Cardiac fibroblast (primary cell): Measurements from ENCODE around the gene RAD51C.

Experiments
- DNase-seq, 2 donors: peaks; one replicate each; pipeline versions ENCODE4 v3.0.0 to v3.0.0-alpha.2; 2010; ENCODE audit warnings: low read depth in 2 of 2
- H3K4me3 ChIP-seq, 2 donors: replicated peaks in 1 of 2; 1 replicate in 1 of 2; 2 replicates in 1 of 2; pipeline ENCODE4 v1.5.1; 2011; ENCODE audit warnings: low read depth in 2 of 2, low read length in 2 of 2, mild to moderate bottlenecking in 2 of 2, moderate library complexity in 1 of 2
- TF ChIP-seq, protein P1 (sequence below): IDR thresholded peaks from one replicate; pipeline ENCODE4 v1.5.1; 2011; ENCODE audit warnings: low read depth, mild to moderate bottlenecking, low read length, inconsistent platforms

RAD51C gene

DNA sequence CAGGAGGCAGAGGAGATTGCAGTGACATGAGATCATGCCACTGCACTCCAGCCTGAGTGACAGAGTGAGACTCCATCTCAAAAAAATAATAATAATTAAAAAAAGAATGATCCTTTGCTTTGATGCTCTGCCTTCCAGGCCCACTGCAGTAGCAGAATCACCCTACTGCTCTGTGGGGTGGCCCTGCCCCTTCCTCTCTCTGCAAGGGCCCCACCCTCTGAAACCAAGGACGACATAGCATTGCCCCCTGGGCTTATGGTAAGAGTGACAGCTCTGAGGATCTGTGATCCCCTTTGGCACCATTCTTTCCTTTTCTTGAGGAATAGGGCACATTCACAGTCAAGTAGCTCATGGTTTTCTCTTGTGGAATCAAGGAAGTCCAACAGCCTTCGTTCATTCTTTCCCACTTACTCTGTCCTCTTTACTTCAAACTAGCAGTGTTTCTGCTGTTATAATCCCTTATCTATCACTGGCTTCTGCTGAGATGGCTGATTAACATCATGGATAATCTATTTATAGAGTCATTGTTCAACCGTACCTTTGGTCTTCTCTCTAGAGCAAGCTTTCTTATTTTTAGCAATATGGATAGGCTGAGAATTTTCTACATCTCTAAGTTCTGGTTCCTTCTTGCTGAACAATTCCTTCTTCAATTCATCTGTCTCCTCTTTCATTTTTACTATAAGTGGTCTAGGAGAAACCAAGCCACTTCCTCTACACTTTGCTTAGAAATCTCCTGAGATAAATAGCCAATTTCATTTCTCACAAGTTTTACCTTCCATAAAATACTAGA, 14.1 kb downstream of the RAD51C start:
- H3K4me3 ChIP-seq, result no peak overlapping the region
- TF ChIP-seq, protein P1, sequence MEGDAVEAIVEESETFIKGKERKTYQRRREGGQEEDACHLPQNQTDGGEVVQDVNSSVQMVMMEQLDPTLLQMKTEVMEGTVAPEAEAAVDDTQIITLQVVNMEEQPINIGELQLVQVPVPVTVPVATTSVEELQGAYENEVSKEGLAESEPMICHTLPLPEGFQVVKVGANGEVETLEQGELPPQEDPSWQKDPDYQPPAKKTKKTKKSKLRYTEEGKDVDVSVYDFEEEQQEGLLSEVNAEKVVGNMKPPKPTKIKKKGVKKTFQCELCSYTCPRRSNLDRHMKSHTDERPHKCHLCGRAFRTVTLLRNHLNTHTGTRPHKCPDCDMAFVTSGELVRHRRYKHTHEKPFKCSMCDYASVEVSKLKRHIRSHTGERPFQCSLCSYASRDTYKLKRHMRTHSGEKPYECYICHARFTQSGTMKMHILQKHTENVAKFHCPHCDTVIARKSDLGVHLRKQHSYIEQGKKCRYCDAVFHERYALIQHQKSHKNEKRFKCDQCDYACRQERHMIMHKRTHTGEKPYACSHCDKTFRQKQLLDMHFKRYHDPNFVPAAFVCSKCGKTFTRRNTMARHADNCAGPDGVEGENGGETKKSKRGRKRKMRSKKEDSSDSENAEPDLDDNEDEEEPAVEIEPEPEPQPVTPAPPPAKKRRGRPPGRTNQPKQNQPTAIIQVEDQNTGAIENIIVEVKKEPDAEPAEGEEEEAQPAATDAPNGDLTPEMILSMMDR, result no peak
- no peak for DNase-seq

DNA sequence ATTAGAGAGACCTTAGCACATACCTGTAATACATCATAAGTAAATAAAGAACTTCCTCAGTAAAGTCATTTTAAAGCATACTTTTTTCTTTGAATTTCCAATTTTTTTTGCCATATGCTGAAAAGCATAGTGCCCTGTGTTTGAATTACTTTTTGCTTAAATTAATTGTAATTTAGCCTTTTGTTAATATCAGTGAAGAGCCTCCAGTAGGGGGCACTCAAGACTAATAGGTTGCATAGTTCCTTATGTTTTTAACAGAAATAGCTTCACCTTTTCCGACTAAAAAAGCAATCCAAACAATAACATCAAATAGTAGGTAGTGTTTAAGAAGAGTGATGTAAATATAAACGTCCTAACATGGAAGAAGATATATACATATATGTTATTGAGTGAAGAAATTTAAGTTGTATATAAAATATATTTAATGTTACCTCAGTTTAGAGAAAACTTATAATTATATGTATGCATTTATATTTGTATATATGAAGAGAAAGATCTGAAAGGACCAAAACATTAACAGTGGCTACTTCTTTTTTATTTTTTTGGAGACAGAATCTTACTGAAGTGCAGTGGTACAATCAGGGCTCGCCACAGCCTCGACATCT, 18.6 kb downstream of the RAD51C start:
- peak; percentile 80 to 83 for DNase-seq
- TF ChIP-seq, protein P1, result peak; percentile 59
- no peak overlapping the region for H3K4me3 ChIP-seq

DNA sequence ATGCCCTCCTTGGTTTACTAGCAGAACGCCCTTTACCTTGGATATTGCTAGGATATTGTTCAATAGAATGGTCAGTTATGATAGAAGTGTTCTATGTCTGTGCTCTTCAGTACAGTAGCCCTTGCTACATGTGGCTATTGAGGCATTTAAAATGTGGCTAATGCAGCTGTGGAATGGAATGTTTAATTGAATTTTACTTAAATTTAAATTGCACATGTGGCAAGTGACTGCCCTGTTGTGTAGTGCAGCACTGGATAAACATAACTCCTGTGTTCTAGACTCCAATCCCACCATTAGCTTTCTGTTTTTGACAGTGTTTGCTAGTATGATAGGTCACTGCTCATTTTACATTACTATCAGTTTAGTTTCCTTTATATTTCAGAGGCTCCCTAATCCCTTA, 29.9 kb downstream of the RAD51C start:
- no peak for DNase-seq
- TF ChIP-seq, protein P1, result no peak
- H3K4me3 ChIP-seq, result no peak overlapping the region

DNA sequence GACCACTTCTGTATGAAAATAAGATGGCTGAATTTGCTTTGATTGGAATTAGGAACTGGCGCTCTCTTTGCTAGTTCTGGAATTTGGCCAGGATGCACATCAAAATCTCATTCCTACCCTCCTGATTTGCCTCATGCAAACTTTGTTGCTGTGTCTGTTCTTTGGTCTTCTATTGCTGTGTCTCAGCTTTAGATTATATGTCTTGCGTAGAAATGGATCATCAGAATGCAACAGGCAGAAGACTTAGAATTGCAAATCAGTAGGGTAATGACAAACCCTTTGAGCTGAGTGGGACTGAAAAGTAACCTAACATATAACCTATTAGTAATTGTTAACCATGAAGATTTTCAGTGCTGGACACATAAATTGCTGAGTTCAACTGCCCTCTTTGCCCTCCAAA, 30.3 kb downstream of the RAD51C start:
- TF ChIP-seq, protein P1, result no peak
- no peak overlapping the region for H3K4me3 ChIP-seq
- no peak for DNase-seq

DNA sequence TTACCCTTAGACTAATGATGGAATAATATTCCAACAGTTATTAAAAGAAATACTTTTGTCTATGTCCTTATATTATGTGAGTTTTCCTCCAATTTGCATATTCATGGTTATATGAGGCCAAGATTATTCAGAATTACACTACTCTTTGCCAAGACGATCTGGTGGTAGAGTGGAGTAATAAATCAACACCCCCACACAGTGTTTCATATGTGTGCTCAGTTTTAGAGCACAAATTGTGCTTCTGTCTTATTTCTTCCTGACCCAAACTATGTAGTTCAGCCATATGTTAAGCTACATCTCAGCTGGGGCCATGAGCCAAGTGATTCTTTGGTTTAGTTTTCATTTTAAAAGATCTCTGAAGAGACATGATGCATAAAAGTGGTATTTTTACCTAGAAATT, 36.4 kb downstream of the RAD51C start:
- TF ChIP-seq, protein P1, result no peak
- DNase-seq, result no peak
- no peak overlapping the region for H3K4me3 ChIP-seq

DNA sequence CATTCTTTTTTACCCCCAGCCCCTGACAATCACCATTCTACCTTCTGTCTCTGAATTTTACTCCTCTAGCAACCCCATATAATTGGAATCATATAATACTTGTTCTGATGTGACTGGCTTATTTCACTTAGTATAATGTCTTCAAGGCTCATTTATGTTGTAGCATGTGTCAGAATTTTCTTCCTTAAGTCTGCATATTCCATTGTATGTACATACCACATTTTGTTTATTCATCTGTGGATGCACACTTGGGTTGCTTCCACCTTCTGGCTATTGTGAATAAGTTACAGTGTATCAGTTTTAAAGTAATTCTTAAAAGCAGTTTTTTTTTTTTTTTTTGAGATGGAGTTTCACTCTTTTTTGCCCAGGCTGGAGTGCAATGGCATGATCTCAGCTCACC, 38.5 kb downstream of the RAD51C start:
- DNase-seq, result no peak
- no peak overlapping the region for H3K4me3 ChIP-seq
- TF ChIP-seq, protein P1, result no peak
